Measurements from ENCODE around the gene APOB. TPM values are rescaled to one million over a fixed set of nuclear protein-coding genes. Genes with fewer than 3 reads are reported as not detected.

Gene APOB
- total RNA-seq, 1 donor: not detected

DNA sequence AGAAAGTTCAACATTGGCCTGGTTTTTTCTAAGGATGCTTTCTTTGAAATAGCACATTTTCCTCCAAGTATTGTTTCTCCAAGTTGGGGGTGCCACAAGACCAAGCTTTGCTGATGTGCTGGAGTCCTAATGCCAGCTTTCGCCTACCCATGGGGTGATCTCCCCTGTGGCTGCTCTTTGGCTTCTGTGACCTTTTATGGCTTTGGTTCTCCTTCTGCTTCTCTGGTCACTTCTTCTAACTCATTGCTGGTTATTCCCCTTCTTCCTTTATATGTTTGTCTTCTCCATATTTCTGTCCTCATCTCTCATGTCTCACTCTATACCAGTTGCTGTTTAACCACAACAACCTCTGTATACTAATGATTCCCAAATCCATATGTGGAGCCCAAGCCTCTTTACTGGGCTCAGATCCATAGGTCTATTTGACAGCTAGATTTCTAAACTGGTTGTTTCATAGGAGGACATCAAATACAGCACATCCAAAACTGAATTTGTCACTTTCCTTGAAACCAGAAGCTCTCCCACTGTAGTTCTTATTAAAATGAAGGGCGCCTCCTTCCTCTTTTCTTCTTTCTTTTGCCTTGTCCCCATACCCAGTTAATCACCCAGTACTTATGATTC, 23.1 kb downstream of the APOB start:
- no peaks in the 10 kb centered on the region for H3K4me1 ChIP-seq (ENCODE audit: insufficient read depth, low read length)
- no peaks in the 10 kb centered on the region for H3K9me3 ChIP-seq (ENCODE audit: low read depth, low read length)
- H3K4me3 ChIP-seq (ENCODE audit: low read length): no peak overlapping the region
- H3K27me3 ChIP-seq (ENCODE audit: insufficient read depth, low read length): no peaks in the 10 kb centered on the region

DNA sequence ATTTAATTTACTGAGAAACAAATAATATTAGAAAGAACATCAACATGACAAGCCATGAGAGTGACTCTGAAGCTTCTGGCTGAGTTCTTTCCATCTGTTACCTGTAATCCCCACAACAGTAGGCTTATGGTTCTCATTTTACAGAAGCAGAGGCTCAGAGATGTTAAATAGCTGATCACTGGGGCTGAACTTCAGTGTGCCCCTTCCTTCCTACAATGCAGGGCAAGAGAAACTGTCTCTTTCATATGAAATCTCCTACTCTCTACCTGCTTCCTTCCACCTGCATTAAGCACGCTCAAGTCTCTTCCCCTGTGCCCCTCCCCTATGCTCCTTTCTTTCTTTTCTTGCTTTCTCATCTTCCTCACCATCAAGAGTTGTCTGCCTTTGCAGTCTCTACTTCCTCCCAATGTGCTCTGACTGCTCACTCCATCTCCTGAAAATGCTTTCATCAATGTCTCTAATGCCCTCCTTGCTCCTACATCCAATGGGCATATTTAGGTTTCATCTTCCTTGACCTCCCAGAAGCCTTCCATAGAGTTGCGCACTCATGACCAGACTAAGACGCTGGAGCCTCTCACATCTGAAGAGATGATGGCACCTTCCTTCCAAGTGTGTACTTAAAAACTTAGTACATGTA, 23.7 kb downstream of the APOB start:
- H3K27me3 ChIP-seq (ENCODE audit: insufficient read depth, low read length): no peaks in the 10 kb centered on the region
- no peaks in the 10 kb centered on the region for H3K4me1 ChIP-seq (ENCODE audit: insufficient read depth, low read length)
- H3K4me3 ChIP-seq (ENCODE audit: low read length): no peak overlapping the region
- H3K9me3 ChIP-seq (ENCODE audit: low read depth, low read length): no peaks in the 10 kb centered on the region

DNA sequence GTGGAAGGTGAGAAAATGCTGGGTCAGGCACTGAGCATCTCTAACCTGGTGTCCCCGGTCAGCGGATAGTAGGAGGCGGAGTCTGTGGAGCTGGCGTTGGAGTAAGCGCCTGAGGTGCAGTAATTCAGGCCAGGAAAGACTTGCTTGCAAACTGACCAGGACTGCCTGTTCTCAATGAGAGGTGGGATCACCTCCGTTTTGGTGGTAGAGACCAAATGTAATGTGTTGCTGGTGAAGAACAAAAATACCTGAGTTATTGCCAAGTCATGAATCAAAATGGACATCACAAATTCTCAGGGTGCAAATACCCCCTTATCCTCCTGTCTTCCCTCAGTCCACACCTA, 24.2 kb downstream of the APOB start:
- Histone ChIP-seq H3K4me3 (ENCODE audit: low read length) (no peak overlapping the region), H3K9me3 (ENCODE audit: low read depth, low read length) (no peaks in the 10 kb centered on the region), H3K27me3 (ENCODE audit: insufficient read depth, low read length) (no peaks in the 10 kb centered on the region), H3K4me1 (ENCODE audit: insufficient read depth, low read length) (no peaks in the 10 kb centered on the region)

DNA sequence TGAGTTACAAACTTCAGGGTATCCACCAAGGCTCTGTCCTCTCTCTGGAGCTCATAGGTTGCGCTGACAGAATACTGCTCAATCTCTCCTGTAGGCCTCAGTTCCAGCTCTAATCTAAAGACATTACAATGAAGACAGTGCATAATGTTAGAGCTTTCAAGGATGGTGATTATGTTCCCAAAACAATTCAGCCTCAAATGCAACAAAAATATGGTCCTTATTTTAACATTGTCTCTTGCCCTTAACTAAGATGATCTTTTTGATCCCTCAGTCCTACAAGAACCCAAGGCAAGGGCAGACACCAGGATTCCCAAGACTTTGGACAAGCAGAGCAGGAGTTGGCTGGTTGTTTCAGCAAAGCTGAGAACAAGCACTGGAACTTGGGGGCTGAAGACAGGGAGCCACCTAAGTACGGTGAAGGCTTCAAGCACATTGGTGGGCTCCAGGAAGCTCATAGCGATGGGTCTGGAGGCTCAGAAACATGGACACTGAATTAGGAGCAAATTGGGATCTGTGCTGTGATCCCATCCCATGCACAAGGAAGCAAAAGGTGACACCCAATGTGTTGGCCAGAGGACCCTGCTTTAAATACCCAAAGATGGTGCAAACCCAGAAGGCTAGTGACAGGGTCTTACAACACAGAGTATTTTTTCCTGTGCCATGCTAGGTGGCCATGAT, 24.7 kb downstream of the APOB start:
- no peaks in the 10 kb centered on the region for H3K4me1 ChIP-seq (ENCODE audit: insufficient read depth, low read length)
- no peak overlapping the region for H3K4me3 ChIP-seq (ENCODE audit: low read length)
- no peaks in the 10 kb centered on the region for H3K9me3 ChIP-seq (ENCODE audit: low read depth, low read length)
- H3K27me3 ChIP-seq (ENCODE audit: insufficient read depth, low read length): no peaks in the 10 kb centered on the region

DNA sequence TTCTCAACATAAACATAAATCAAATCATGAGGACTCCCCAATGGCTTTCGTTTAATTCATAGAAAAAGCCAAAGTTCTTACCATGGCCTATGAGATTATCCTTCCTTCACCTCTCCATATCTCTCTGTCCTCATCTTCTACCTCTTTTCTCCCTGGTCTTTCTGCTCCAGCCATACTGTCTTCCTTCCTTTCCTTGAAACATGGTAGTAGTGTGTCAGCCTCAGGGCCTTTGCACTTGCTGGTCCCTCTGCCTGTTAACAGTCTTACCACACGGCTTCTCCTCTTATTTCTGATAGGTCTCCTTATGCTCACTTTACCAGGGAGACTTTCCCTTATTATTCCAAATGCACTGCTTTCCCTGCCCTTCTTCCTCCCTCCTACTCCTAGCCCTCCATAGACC, 25.6 kb downstream of the APOB start:
- no peaks in the 10 kb centered on the region for H3K27me3 ChIP-seq (ENCODE audit: insufficient read depth, low read length)
- H3K4me3 ChIP-seq (ENCODE audit: low read length): no peak overlapping the region
- H3K4me1 ChIP-seq (ENCODE audit: insufficient read depth, low read length): no peaks in the 10 kb centered on the region
- no peaks in the 10 kb centered on the region for H3K9me3 ChIP-seq (ENCODE audit: low read depth, low read length)

DNA sequence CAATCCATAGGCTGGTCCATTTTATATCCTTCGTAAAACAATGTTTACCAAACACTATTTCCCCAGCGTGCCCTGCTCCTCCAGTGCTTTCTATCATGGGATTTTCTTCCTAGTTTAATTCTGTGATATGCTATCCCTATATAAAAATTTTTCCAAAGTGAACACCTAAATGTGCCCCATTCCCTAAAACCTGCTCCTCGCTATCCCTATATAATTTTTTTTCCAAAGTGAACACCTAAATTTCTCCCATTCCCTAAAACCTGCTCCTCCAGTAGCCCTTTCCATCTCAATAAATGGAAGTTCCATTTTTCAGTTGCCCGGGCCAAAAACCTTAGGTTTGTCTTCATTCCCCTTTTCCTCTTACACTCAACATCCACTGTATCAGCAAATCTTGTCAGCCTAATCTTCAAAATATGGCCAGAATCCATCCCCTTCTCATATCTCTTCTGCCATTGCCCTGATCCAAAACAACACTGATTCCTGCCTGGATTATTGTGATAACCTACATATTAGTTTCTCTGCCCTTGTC, 26.1 kb downstream of the APOB start:
- Histone ChIP-seq H3K9me3 (ENCODE audit: low read depth, low read length) (no peaks in the 10 kb centered on the region), H3K27me3 (ENCODE audit: insufficient read depth, low read length) (no peaks in the 10 kb centered on the region), H3K4me3 (ENCODE audit: low read length) (no peak overlapping the region), H3K4me1 (ENCODE audit: insufficient read depth, low read length) (no peaks in the 10 kb centered on the region)

DNA sequence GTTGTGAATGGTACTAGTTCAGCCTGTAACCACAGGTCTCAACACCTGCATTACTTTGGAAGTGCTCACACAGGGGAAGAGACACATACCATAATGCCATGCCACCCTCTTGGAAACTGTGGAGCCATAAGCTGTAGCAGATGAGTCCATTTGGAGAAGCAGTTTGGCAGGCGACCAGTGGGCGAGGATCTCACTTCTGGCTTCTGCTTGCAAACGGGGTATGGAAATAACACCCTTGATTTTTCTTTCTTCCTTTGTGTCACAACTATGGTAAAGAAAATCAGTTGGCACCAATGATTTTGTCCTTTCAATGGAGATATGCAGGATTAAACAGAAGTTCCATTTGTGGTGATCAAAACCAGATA, 28.6 kb downstream of the APOB start:
- Histone ChIP-seq H3K27me3 (ENCODE audit: insufficient read depth, low read length) (no peaks in the 10 kb centered on the region), H3K9me3 (ENCODE audit: low read depth, low read length) (no peaks in the 10 kb centered on the region), H3K4me3 (ENCODE audit: low read length) (no peak overlapping the region), H3K4me1 (ENCODE audit: insufficient read depth, low read length) (no peaks in the 10 kb centered on the region)

DNA sequence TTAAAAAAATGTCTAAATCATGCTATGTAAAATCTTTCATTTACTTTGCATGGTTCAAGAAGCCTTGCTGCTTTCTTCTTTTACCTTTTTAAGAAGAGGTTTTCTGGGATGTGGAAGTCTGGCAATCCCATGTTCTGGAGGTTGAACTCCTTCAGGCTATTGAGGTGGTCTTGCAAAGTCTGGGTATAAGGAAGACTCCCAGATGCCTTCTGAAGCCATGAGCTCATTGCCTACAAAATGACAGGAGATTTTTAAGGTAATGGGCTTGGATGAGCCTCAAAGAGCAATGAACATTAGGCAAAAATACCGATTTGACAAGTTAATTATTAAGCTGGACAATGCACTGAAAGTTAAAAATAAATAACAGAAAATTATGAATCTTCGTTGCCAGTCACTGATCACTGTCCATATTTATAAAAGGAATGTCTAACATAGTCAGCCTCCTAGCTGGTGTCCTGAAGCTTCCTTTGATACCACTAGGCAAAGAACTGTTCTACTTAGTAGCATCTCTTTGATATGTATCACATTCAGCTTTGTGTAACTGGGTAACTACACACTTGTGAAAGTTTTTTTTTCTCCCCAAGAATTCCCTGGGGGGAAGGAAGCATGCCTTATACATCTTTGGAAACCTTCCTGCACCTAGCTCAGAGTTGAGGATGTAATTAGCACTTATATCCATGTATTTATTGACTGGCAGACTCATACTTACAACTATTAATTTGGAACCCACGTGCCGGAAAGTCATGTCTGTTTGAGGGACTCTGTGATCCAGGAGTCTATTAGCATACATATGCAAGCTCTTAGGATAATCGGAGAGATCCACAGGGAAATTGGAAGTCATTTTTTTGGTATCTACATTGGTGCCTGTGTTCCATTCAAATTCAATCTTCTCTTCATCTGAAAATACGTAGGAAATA, 29.3 kb downstream of the APOB start:
- Histone ChIP-seq H3K9me3 (ENCODE audit: low read depth, low read length) (no peaks in the 10 kb centered on the region), H3K4me1 (ENCODE audit: insufficient read depth, low read length) (no peaks in the 10 kb centered on the region), H3K4me3 (ENCODE audit: low read length) (no peak overlapping the region), H3K27me3 (ENCODE audit: insufficient read depth, low read length) (no peaks in the 10 kb centered on the region)

DNA sequence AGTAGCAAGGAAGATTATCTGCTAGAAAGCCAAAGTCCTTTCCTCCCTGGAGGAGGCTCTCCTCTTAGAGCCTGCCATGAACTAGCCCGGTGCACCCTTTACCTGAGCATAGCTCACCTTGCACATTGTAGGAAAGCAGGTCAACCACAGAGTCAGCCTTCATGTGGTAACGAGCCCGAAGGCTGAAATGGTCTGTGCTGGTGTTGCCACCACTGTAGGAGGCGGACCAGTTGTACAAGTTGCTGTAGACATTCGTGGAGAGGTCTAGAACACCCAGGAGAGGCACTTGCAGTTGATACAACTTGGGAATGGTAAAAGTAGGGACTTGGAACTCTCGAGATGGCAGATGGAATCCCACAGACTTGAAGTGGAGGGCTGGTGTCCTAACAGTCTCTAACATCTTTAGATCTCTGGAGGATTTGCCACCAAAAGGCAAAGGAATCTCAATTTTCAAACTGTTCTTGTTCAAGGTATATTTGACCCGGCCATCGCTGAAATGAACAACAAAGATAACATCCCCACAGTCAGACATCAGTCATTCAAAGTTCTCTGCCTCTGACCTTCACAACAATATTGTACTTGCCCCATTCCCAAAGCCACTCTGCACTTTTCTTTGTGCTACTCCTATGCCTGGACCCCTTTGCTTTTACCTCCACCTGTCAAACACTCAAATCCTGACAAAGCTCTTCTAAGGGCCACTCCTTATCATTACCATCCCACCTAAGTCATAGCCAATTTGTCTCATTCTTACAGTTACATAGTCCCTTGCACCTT, 30.6 kb downstream of the APOB start:
- no peaks in the 10 kb centered on the region for H3K4me1 ChIP-seq (ENCODE audit: insufficient read depth, low read length)
- H3K9me3 ChIP-seq (ENCODE audit: low read depth, low read length): no peaks in the 10 kb centered on the region

DNA sequence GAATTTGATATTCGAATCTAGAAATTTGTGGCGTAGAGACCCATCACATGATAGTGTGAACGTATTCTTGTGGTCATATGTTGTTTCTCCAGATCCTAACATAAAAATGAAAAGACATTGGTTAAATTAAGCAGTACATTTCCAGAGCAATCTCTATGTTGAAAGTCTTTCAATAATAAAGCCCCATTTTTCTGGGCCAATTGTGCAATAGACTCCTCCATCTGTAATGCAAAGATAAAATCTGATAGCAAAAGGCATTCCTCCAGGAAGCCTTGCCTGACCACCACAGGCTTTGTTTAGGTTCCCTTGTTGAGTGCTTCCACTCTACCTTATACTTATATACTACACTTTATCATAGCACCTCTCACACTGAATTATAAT, 31.3 kb downstream of the APOB start:
- Histone ChIP-seq H3K9me3 (ENCODE audit: low read depth, low read length) (no peaks in the 10 kb centered on the region), H3K4me3 (ENCODE audit: low read length) (no peak overlapping the region), H3K27me3 (ENCODE audit: insufficient read depth, low read length) (no peaks in the 10 kb centered on the region), H3K4me1 (ENCODE audit: insufficient read depth, low read length) (no peaks in the 10 kb centered on the region)

More for the DNA sequence above, 30.6 kb downstream of the APOB start:
- no peak overlapping the region for H3K4me3 ChIP-seq (ENCODE audit: low read length)
- no peaks in the 10 kb centered on the region for H3K27me3 ChIP-seq (ENCODE audit: insufficient read depth, low read length)

DNA sequence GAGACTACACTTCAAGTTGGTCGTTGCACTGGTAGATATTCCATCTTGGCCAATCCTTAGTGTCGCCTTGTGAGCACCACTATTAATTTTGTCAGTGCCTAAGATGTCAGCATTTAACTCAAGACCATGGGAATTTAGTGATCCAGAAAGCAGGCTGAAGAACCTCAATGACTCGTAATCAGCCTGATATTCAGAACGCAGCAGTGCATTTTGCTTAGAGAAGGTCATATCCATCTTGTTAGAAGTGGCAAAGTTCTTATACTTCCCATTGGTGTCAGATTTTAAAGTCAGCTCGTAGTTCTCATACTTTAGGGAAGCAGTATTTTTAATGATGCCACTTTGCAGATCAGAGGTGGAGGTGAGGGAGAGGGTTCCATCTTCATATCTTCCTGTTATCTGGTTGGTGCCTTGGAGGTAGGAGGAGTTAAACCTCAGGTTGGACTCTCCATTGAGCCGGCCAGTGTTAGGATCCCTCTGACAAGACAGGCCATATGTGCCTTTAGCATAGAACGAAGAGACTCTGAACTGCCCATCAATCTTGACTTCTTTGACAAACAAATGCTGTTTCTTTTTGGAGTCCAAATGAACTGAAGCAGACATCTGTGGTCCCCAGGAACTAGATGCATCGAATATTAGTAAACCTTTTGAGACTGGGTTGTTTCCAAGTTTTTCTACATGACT, 31.9 kb downstream of the APOB start:
- Histone ChIP-seq H3K4me1 (ENCODE audit: insufficient read depth, low read length) (no peaks in the 10 kb centered on the region), H3K27me3 (ENCODE audit: insufficient read depth, low read length) (no peaks in the 10 kb centered on the region), H3K4me3 (ENCODE audit: low read length) (no peak overlapping the region), H3K9me3 (ENCODE audit: low read depth, low read length) (no peaks in the 10 kb centered on the region)

DNA sequence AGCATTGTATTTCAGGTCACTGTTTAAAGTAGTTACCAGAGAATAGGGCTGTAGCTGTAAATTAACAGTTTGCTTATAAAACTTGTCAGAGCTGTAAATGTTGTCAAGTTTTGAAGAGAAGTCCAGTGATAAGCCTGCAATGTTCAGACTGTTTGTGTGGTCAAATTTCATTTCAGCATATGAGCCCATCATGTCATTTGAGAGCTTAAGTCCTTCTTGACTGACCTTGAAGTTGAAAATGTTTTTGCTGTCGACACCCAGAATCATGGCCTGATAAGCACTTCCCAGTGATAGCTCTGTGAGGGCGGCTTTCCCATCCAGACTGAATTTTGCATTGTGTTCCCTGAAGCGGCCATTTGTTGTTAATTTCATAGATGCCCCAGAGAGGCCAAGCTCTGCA, 32.4 kb downstream of the APOB start:
- Histone ChIP-seq H3K4me1 (ENCODE audit: insufficient read depth, low read length) (no peaks in the 10 kb centered on the region), H3K27me3 (ENCODE audit: insufficient read depth, low read length) (no peaks in the 10 kb centered on the region), H3K4me3 (ENCODE audit: low read length) (no peak overlapping the region), H3K9me3 (ENCODE audit: low read depth, low read length) (no peaks in the 10 kb centered on the region)

DNA sequence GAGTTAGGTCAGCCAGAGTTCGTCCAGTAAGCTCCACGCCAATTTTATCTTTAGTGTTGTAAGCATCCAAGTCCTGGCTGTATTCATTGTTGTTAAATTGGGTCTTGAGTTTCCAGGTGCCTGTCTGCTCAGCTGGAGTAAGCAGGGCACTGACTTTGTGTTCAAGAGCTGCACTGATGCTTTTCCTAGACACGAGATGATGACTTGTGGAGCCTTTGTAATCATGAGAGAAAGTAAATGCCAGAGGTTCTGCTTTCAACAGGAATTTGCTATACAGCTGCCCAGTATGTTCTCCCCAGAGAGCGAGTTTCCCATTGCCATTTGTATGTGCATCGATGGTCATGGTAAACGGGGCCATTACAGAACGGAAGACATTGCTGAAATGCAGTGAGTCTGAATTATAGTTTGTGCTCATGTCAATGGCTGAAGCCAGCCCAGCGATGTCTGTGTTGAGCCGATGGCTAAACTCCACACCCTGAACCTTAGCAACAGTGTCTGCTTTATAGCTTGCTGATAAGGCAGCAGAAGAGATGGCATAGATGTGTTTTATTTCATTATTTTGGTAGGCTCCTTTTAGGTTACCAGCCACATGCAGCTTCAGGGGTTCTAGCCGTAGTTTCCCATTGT, 32.9 kb downstream of the APOB start:
- no peak overlapping the region for H3K4me3 ChIP-seq (ENCODE audit: low read length)
- H3K4me1 ChIP-seq (ENCODE audit: insufficient read depth, low read length): no peaks in the 10 kb centered on the region
- H3K9me3 ChIP-seq (ENCODE audit: low read depth, low read length): no peaks in the 10 kb centered on the region
- H3K27me3 ChIP-seq (ENCODE audit: insufficient read depth, low read length): no peaks in the 10 kb centered on the region
